ENCODE data around the gene TRPM6.

DNA sequence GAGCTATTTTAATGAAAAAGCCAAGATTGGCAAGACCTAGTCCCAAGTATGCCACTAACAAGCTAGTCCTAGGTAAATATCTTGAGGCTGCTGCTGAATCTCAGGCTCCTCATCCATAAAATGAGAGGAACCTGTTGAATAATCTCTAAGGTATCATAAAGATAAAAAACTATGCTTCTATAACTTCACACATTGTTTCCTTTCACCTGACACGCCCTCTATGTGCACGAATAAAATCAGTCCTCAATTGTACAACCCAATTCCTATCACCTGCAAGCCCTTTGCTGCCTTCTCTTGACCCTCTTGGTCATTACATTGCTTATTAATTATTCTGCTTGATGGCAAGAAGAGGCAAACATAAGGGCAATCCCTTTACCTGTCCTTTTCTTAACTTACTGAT is 69.9 kb downstream of the TRPM6 start:
- TF ChIP-seq, protein P1, sequence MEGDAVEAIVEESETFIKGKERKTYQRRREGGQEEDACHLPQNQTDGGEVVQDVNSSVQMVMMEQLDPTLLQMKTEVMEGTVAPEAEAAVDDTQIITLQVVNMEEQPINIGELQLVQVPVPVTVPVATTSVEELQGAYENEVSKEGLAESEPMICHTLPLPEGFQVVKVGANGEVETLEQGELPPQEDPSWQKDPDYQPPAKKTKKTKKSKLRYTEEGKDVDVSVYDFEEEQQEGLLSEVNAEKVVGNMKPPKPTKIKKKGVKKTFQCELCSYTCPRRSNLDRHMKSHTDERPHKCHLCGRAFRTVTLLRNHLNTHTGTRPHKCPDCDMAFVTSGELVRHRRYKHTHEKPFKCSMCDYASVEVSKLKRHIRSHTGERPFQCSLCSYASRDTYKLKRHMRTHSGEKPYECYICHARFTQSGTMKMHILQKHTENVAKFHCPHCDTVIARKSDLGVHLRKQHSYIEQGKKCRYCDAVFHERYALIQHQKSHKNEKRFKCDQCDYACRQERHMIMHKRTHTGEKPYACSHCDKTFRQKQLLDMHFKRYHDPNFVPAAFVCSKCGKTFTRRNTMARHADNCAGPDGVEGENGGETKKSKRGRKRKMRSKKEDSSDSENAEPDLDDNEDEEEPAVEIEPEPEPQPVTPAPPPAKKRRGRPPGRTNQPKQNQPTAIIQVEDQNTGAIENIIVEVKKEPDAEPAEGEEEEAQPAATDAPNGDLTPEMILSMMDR (conservative IDR thresholded peaks at IDR 0.05; ENCODE audit: low read depth in 2 of 2): no peak
- TF ChIP-seq, protein P2, sequence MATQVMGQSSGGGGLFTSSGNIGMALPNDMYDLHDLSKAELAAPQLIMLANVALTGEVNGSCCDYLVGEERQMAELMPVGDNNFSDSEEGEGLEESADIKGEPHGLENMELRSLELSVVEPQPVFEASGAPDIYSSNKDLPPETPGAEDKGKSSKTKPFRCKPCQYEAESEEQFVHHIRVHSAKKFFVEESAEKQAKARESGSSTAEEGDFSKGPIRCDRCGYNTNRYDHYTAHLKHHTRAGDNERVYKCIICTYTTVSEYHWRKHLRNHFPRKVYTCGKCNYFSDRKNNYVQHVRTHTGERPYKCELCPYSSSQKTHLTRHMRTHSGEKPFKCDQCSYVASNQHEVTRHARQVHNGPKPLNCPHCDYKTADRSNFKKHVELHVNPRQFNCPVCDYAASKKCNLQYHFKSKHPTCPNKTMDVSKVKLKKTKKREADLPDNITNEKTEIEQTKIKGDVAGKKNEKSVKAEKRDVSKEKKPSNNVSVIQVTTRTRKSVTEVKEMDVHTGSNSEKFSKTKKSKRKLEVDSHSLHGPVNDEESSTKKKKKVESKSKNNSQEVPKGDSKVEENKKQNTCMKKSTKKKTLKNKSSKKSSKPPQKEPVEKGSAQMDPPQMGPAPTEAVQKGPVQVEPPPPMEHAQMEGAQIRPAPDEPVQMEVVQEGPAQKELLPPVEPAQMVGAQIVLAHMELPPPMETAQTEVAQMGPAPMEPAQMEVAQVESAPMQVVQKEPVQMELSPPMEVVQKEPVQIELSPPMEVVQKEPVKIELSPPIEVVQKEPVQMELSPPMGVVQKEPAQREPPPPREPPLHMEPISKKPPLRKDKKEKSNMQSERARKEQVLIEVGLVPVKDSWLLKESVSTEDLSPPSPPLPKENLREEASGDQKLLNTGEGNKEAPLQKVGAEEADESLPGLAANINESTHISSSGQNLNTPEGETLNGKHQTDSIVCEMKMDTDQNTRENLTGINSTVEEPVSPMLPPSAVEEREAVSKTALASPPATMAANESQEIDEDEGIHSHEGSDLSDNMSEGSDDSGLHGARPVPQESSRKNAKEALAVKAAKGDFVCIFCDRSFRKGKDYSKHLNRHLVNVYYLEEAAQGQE (IDR thresholded peaks at IDR 0.05; ENCODE audit: unreplicated experiment): no peak
